T-helper 1 cell treated with Interleukin-12 subunit alpha and Interleukin-12 subunit beta and Interleukin-4 antibody, amounts not matched to agents 30 μg/mL and 1 μg/mL, for 36 hours (primary cell): ENCODE measurements around the gene DNAAF9.

Experiments
- H3K27ac Mint-ChIP-seq: one replicate; pipeline ENCODE4 v1.8.0; 2021; ENCODE audit warnings: mild to moderate bottlenecking, mixed read lengths
- H3K27me3 Mint-ChIP-seq: one replicate; pipeline ENCODE4 v1.8.0; 2021; ENCODE audit warnings: low read depth, mixed read lengths
- H3K36me3 Mint-ChIP-seq: one replicate; pipeline ENCODE4 v1.8.0; 2021; ENCODE audit warnings: low read depth, mixed read lengths
- H3K4me1 Mint-ChIP-seq: one replicate; pipeline ENCODE4 v1.8.0; 2021; ENCODE audit warnings: low read depth, mixed read lengths
- H3K4me3 Mint-ChIP-seq: one replicate; pipeline ENCODE4 v1.8.0; 2021; ENCODE audit warnings: mild to moderate bottlenecking, moderate library complexity, mixed read lengths
- H3K9me3 Mint-ChIP-seq: one replicate; pipeline ENCODE4 v1.8.0; 2021; ENCODE audit warnings: mixed read lengths

Gene DNAAF9

DNA sequence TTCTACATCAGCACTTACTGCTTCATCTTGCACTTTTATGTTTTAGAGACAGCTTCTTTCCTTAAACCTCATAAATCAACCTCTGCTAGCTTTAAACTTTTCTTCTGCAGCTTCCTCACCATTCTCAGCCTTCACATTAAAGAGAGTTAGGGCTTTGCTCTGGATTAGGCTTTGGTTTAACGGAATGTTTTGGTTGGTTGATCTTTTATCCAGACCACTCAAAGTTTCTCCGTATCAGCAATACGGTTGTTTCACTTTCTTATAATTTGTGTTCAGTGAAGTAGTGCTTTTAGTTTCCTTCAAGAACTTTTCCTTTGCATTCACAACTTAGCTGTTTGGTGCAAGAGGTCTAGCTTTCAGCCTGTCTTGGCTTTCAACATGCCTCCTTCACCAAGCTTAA, 40.4 kb downstream of the DNAAF9 start:
- peak overlapping the region; percentile 56 for H3K4me3 Mint-ChIP-seq
- H3K27ac Mint-ChIP-seq, result no peak overlapping the region
- no peaks in the 10 kb centered on the region for H3K27me3 Mint-ChIP-seq
- peaks cover 7% of the 10 kb centered on the region for H3K36me3 Mint-ChIP-seq
- no peaks in the 10 kb centered on the region for H3K9me3 Mint-ChIP-seq
- H3K4me1 Mint-ChIP-seq, result peaks cover 12% of the 10 kb centered on the region

DNA sequence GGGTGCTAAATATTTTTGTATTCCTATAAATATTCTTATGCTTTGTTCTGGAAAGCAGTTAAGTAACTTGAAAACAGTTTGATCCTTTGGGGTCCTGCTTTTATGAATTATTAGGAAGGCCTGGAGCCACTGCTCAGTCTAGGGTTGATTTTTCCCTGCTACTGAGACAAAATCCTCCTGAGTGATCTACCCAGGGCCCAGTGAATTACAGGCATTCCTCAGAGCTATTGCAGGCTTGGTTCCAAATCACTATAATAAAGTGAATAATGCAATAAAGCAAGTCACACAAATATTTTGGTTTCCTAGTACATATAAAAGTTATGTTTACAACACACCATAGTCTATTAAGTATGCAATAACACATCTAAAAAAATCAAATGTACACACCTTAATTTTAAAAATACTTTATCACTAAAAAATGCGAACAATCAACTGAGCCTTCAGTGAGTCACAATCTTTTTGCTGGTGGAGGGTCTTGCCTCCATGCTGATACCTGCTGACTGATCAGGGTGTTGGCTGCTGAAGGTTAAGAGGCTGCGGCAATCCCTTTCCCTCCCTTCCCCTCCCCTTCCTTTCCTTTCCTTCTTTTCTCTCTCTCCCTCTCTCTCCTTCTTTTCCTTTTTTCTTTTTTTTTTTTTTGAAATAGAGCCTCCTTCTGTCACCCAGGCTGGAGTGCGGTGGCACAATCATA, 43.0 kb downstream of the DNAAF9 start:
- no peaks in the 10 kb centered on the region for H3K27me3 Mint-ChIP-seq
- peaks cover 10% of the 10 kb centered on the region for H3K4me1 Mint-ChIP-seq
- no peak overlapping the region for H3K27ac Mint-ChIP-seq
- H3K36me3 Mint-ChIP-seq, result peaks cover 2% of the 10 kb centered on the region
- no peak overlapping the region for H3K4me3 Mint-ChIP-seq
- H3K9me3 Mint-ChIP-seq, result no peaks in the 10 kb centered on the region

DNA sequence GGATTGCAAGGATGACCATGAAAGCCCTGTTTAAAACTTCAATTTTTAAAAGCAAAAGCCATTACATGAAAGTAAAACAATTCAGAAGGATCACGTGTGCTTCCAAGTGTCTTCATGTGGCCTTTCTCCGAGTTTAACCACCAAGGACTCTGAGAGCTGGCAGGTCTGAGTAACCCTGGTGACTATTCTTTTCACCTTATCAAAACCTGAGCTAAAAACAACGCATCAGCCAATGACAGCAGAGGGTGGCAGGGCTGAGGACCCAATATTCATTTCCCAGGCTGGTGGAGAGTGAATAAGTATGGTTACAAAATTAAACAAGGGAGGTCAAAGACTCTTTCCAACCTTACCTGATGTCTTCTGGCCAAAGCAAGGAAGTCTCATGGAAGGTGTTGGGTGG, 46.7 kb downstream of the DNAAF9 start:
- no peaks in the 10 kb centered on the region for H3K4me1 Mint-ChIP-seq
- H3K4me3 Mint-ChIP-seq, result no peak overlapping the region
- no peaks in the 10 kb centered on the region for H3K27me3 Mint-ChIP-seq
- H3K9me3 Mint-ChIP-seq, result no peaks in the 10 kb centered on the region
- H3K36me3 Mint-ChIP-seq, result peaks cover under 1% of the 10 kb centered on the region
- H3K27ac Mint-ChIP-seq, result no peak overlapping the region

DNA sequence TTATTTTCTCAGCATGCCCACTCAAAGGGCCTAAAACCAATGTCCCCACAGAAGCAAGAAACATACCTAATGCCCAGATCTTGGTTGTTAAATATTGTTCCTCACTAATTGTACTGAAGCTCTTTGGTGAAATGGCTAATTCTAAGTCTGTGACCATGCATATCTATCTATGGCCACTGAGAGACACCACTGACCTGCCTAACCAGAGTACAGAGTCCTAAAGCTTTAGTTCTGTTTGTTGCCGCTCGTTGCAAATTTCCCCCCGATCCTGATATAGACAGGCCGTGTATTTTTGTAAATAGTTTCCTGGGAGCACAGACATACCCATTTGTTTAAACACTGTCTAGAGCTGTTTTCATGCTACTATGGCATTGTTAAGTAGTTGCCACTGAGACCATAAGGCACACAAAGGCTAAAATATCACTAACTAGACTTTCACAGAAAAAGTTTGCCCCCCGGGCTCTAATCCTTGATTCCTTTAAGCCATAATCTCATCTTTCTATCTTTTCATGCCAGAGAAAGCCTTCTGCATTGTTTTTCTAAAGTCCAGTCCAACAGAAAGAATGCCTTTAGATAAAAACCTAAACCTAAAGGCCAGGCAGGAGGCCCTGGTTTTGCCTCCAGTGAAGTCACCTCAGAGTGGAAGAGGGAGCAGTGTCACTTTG, 48.7 kb downstream of the DNAAF9 start:
- H3K9me3 Mint-ChIP-seq, result no peaks in the 10 kb centered on the region
- H3K27me3 Mint-ChIP-seq, result no peaks in the 10 kb centered on the region
- H3K4me1 Mint-ChIP-seq, result no peaks in the 10 kb centered on the region
- no peak overlapping the region for H3K27ac Mint-ChIP-seq
- H3K4me3 Mint-ChIP-seq, result no peak overlapping the region
- no peaks in the 10 kb centered on the region for H3K36me3 Mint-ChIP-seq
